ENCODE measurements around the gene RAB11FIP5.

DNA sequence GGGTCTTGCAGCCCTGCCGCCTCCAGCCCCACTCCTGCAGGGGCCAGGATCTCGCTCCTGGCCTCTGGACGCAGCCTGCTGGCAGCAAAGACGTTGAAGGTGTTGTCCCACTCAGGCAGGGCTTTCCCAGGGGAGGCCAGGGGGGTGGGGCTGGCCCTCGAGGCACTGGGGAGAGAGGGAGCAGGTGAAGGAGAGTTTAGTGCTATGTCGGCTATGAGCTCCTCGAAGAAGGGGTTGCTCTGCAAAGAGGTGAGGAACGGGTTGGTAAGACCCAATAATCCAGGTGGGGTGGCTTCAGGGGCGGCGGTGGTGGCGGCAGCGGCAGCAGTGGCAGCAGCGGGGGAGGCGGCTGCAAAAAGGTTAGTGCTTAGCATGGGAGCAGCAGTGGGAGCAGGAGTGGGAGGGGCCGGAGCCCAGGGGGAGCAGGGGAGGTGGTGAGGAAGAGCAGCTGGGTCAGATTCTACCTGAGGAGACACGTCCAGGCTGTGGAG lies 31.5 kb downstream of the RAB11FIP5 start:
- TF ChIP-seq, protein P1, sequence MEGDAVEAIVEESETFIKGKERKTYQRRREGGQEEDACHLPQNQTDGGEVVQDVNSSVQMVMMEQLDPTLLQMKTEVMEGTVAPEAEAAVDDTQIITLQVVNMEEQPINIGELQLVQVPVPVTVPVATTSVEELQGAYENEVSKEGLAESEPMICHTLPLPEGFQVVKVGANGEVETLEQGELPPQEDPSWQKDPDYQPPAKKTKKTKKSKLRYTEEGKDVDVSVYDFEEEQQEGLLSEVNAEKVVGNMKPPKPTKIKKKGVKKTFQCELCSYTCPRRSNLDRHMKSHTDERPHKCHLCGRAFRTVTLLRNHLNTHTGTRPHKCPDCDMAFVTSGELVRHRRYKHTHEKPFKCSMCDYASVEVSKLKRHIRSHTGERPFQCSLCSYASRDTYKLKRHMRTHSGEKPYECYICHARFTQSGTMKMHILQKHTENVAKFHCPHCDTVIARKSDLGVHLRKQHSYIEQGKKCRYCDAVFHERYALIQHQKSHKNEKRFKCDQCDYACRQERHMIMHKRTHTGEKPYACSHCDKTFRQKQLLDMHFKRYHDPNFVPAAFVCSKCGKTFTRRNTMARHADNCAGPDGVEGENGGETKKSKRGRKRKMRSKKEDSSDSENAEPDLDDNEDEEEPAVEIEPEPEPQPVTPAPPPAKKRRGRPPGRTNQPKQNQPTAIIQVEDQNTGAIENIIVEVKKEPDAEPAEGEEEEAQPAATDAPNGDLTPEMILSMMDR (IDR thresholded peaks at IDR 0.05 in 4 of 5, conservative IDR thresholded peaks at IDR 0.05 in 1 of 5): no peak
- no peak for TF ChIP-seq POLR2A (IDR thresholded peaks at IDR 0.05)
